T1000 (cell line): Measurements from ENCODE around the gene TMTC3.
A peak's percentile ranks its signal among the peaks of the same experiment; 100 is the strongest.
"Not testable (repeated sequence)": the region's sequence is repeated elsewhere in the genome, so short reads cannot be mapped to it uniquely, and the experiment has no call there.

Experiments
- DNase-seq: peaks from one replicate; lab custom pipeline; 2025; ENCODE audit warnings: mixed read lengths; lab: John Stamatoyannopoulos, UW

TMTC3 gene

DNA sequence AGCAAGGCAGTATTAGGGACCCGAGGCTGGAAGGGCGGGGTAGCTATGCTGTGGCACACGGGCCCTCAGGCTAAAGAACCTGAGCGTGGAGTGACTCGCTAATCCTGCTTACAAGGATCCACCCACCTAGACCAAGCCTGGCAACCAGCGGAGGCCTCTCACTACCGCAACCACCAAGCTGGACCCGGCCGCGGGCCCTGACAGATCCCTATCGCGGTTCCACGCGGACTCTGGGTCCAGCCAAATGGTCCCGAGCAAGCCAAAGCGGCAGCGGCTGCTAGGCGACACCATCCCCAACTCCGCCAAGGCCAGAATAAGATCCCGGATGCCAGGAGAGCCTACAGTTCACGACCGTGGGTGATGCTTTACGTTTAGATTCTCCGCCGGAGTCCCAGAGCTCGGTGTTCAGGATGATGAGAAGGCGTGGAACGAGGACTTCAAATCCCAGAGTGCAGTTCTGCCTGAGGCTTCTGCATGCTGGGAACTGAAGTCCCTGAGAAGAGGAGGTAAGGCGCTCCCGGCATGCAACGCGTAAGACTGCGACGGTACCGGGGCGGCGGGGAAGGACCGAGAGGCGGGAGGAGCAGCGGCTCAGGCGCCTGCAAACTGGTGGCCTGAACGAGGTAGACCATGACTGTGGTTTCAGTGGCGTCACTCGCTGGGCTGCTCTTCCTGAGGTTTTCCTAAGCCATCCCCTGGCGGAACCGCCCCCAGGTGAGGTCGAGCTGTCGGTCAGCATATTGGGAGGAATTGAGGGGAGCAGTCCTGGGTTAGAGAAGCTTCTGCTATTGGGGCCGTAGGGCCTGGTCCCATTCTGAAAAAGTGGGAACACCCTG is at the start of gene TMTC3, which contains the start of gene CEP290:
TSS of gene TMTC3 (plus strand) at position 534 of the 836 bp plus-strand sequence. CDS start 6,009 bp downstream, outside the sequence.
TSS of gene CEP290 (minus strand) at position 315 of the 836 bp plus-strand sequence. CDS start 781 bp downstream, outside the sequence.
- peak; percentile 100 for DNase-seq

GRCh38 chr12:88092771-88093170 is 49.3 kb upstream of the TMTC3 start:
- DNase-seq, result no peak

DNA sequence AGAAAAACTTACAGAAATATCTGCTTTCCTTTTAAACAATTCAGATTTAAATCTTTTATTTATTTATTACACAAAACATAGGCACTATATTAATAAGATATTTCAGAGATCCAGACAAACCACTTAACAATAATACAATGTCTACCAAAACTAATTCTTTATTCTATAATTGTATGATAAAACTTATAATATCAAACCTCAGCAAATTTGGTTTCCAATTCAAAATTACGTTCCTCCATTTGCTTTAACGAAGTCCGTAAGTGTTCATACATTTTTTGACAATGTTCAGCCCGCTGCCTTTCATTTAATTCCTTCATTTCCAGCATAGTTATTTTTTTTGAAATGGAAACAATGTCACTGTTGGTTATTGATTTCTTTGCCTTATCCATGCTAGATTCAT is 48.5 kb upstream of the TMTC3 start:
- no peak for DNase-seq

DNA sequence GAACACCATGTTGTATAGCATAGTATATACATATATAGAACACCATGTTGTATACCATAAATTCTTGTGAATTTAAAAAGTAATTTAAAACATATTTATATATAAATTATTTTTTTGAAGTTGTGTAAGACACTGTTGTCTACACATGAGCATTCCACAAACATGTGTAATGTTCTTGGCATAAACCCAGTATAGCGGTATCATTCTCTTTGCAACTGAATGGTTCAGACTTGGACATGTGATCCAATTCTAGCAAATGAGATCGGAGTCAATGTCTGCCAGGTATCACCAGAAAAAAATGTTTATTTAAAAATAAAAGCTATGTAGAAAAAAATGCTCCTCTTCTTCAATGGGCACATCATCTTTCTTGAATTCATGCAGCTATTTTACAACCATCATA is 34.1 kb upstream of the TMTC3 start:
- DNase-seq, result no peak

DNA sequence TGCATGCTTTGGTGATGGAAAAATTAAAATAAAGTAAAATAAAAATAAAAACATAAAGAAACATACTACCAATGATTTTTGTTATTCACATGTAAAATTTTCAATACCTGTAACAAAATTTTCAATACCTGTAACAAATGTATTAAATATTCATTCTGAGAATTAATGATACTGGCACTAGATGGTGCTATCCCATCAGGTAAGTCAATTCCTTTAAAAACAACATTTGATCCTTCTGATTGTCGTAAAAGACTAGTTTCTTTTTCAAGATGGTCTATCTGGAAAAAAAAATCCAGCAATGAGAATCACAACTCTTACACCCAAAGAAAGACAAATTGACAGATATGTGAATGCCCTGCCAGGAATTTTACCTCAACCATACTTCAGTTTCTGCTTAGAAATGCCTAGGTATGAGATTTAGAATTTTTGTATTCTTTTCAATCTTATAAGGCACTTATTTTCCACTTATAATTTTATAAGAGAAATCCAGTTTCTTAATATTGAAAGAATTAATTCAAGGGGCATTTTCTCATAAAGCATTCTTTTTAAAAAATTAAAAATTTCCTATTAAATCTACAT is 30.9 kb upstream of the TMTC3 start:
- no peak for DNase-seq

DNA sequence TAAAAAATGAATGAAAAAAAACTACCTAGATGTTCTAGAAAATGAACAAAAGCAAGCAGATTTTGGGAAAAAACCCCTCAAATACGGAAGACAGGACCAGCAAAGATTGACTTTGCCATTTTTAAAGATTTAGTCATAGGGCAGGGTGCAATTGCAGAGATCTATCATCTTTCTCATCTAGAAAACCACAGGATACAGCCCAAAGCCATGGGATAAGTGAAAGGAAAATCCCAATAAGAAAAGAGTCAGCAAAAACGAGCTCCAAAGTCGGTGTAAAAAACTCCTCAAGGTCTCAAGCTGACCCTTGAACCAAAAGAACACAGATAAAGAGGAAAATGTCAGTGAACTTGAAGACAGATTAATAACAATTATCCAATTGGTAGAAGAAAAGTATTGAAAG is 28.2 kb upstream of the TMTC3 start:
- no peak for DNase-seq

DNA sequence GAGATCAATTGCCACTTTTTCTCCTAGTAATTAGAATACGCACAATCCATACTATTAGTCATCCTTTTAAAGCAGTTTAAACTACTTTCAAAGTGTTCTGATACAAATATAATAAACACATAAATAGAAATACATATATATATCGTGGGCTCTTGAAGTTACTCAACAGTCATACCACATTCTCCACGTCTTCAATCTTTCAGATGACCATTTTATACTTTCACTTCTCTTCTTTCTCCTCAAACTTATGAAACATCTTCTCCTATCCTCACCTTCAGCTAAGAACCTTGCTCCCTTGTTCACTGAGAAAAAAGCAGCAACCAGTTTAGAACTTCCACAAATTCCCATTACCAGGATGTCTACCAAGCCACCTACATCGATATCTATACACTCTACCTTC is 19.4 kb upstream of the TMTC3 start:
- DNase-seq, result no peak

DNA sequence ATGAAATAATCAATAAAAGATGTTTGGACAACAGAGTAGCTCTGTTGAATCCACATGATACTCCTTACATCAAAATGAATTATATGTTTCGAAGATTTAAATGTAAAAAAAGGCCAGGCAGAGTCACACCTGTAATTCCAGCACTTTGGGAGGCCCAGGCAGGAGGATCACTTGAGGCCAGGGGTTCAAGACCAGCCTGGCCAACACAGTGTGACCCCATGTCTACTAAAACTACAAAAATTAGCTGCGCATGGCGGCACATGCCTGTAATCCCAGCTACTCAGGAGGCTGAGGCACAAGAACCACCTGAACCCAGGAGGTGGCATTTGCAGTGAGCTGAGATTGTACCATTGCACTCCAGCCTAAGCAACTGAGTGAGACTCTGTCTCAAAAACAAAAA is 15.0 kb upstream of the TMTC3 start:
- no peak for DNase-seq

- no peak for DNase-seq
Measured at GRCh38 chr12:88127855-88128254, 14.3 kb upstream of the TMTC3 start.

GRCh38 chr12:88132392-88132791 is 9.7 kb upstream of the TMTC3 start:
- no peak for DNase-seq

DNA sequence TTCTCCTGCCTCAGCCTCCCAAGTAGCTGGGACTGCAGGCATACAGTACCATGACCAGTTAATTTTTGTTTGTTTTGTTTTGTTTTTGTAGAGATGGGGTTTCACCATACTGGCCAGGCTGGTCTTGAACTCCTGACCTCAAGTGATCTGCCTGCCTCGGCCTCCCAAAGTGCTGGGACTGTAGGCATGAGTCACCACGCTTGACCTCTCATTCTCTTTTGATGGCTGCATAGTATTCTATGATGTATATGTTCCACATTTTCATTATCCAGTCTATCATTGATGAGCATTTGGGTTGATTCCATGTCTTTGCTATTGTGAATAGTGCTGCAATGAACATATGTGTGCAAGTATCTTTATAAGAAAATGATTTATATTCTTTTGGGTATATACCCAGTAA is 8.9 kb upstream of the TMTC3 start:
- not testable (repeated sequence) for DNase-seq

DNA sequence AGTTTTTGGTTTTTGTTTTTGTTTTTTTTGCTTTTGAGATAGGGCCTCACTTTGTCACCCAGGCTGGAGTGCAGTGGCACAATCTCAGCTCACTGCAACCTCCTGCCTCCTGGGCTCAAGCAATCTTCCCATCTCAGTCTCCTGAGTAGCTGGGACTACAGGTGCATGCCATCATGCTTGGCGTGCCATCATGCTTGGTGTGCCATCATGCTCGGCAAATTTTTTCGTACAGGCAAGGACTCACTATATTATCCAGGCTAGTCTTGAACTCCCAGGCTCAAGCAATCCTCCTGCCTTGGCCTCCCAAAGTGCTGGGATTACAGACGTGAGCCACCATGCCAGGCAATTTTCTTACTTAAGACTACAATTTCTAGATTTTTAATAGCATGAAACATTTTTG is 2.4 kb upstream of the TMTC3 start:
- not testable (repeated sequence) for DNase-seq

DNA sequence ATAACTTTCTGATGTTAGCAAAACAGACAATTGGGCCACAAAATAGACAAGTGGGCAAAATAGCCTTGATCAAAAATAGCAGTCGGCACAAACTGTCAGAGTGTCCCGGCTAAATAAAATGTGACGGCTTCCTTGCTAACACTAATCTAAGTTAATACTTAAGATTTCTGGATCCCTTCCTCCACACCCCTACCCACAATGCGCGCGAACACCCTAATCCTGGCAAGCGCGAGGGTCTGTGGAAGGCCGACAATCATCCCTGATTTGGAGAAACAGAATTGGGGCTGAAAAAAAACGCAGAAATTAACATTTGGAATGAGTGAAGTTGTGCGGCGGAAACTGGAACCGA is 708 bp upstream of the TMTC3 start:
- DNase-seq, result no peak

- DNase-seq, result peak; percentile 85
Measured at GRCh38 chr12:88142610-88142991, 494 bp downstream of the TMTC3 start.

GRCh38 chr12:88144037-88144436 is 1.9 kb downstream of the TMTC3 start:
- no peak for DNase-seq

GRCh38 chr12:88144546-88145468 is 2.7 kb downstream of the TMTC3 start:
- no peak for DNase-seq

DNA sequence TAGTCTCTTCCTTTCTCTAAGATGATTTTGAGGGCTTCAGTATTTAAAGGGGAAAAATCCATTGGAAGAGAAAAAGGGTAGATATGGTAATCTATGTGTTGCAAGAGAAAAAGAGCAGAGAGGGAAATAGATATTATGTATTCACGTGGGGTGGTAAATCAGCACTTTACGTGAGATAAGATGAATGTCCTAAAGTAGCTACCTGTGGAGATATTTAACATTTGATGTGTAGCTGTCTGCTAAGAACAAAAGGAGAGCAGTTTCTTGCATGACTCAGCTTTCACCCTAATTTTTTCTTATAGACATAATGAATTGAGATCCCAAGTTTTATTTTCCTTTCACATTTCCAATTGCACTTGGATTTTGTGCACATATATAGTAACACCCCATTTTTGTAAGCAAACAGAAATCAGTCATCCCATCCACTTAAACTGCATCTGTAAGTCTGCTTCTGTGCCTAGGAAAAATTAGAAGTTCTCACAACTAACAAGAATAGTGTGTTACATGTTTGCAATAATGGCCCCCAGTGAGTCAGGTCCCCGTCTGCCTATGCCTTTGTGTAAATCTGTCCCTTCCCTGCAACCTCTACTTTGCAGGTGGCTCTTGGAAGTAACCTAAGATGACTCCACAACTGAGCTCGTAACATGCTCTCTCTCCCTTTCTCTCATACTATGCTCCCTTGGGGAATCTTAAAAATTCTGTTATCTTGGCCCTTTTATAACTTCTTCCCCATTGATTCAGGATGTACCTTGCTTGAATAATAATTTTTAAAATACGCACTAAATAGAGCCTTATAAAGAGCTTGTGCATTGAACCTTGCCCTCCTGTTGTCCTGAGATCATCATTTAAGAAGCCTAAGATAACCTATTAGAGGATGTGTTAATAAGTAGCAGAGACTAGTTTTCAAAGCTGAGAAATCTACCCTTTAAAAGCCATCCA is 3.7 kb downstream of the TMTC3 start:
- DNase-seq, result no peak

- no peak for DNase-seq
Measured at GRCh38 chr12:88150063-88150462, 8.0 kb downstream of the TMTC3 start.

- DNase-seq, result no peak
Measured at GRCh38 chr12:88153959-88154358, 11.9 kb downstream of the TMTC3 start.

DNA sequence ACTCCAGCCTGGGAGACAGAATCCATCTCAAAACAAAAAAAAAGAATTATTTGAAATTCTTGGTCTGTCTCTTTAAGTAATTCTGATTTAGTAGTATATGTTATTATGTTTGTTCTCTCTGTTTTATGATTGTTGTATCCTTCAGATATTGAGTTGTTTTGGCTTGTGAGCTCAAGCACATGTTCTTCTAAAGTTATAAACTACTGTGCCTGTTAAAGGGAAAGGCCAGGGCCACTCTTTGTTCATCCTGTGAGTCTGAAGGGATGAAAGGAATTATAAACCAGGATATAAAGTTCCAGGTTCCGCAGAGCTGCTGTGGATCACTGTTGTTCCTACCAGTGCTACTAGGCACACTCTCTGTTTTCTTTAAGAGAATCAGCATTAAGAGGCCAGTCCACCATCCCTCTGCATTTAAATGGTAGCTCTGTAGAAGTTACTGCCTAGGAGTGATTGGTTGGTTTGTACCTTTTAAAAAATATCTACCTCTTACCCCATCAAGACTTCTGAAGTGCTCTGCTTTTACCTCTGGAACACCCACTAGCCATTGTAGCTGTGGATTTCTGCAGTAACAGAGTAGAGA is 14.1 kb downstream of the TMTC3 start:
- no peak for DNase-seq

DNA sequence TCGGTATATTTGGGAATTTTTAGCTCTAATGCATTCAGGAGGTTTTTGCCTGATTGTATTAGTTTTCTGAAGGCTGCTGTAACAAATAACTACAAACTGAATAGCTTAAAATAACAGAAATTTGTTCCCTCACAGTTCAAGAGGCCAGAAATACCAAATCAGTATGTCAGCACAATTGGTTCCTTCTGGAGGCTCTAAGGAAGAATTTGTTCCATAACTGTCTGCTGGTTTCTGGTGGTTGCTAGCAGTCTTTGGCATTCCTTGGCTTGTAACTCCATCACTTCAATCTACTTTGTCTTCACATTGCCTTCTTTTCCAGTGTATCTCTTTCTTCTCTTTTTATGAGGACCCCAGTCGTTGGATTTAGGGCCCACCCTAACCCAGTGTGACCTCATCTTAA is 21.3 kb downstream of the TMTC3 start:
- DNase-seq, result no peak
